KOPT-K1 (cell line): ENCODE results near the gene TNNT2.

ENCODE experiments used
- H3K27ac ChIP-seq: fragments of 200-600 bp; sonication (generic); 2 replicates; pipeline ENCODE4 v1.5.1; 2016; ENCODE audit warnings: antibody characterized with exemption, mild to moderate bottlenecking, low read depth, low read length; ENCODE audit not compliant: poor library complexity, severe bottlenecking
- H3K36me3 ChIP-seq: fragments of 200-600 bp; sonication (generic); 2 replicates; pipeline ENCODE4 v1.5.1; 2017; ENCODE audit warnings: antibody characterized with exemption, mild to moderate bottlenecking, low read length, moderate library complexity; ENCODE audit not compliant: insufficient read depth
- H3K9me3 ChIP-seq: fragments of 200-600 bp; sonication (generic); 2 replicates; pipeline ENCODE4 v1.5.1; 2017; ENCODE audit warnings: antibody characterized with exemption, low read length, mild to moderate bottlenecking; ENCODE audit not compliant: insufficient read depth, poor library complexity, severe bottlenecking

The TNNT2 gene

GRCh38 chr1:201330541-201330940 is 46.9 kb downstream of the TNNT2 start:
- Histone ChIP-seq H3K9me3 (no peaks in the 10 kb centered on the region), H3K27ac (peak overlapping the region; percentile 16), H3K36me3 (no peaks in the 10 kb centered on the region)

GRCh38 chr1:201329801-201330200 is 47.7 kb downstream of the TNNT2 start:
- Histone ChIP-seq H3K27ac (no peak overlapping the region), H3K36me3 (no peaks in the 10 kb centered on the region), H3K9me3 (no peaks in the 10 kb centered on the region)

DNA sequence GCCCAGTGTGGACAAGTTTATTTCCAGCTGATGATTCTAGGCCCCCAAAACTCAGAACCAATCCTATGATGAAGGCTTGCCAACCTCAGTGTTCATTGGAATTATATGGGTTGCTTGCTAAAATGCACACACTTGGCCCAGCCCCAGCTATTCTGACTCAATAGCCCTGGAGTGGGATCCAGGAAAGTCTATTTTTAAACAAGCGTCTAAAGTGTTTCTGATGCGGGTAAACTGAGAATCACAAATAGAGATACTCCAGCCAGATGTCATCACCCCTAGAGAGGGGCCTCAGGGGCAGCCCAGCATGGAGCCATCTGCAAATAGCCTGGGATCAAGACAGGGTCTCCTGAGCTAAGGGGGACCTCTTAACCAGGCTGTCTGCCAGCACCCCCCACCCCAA is 48.2 kb downstream of the TNNT2 start:
- H3K27ac ChIP-seq: no peak overlapping the region
- no peaks in the 10 kb centered on the region for H3K9me3 ChIP-seq
- H3K36me3 ChIP-seq: no peaks in the 10 kb centered on the region

- Histone ChIP-seq H3K9me3 (no peaks in the 10 kb centered on the region), H3K36me3 (no peaks in the 10 kb centered on the region), H3K27ac (no peak overlapping the region)
Measured at GRCh38 chr1:201328576-201328975, 48.9 kb downstream of the TNNT2 start.

DNA sequence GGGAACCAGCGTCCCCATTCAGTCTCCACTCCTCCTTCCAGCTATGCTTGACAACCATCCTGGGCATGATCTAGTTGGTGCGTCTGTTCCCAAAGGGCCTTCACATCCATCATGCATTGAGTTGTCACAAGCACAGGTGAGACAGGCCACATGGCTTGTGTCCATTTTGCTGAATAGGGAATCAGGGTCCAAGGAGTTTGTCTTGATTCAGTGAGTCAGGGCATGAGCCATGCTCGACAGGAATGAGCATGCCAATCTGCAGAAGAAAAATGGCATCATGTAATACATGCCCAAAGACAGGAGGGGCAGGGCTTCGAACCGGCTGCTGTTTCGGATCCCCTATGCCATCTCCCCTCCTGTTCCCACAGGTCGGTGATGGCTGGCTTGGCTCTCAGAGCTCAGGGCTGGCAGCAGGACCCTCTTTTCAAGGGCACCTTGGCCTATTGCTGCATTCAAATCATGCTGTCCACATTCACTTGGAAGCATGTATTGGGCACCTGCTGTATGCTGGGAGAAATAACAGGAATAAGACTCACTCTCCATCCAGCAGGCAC is 49.7 kb downstream of the TNNT2 start:
- Histone ChIP-seq H3K36me3 (no peaks in the 10 kb centered on the region), H3K27ac (no peak overlapping the region), H3K9me3 (no peaks in the 10 kb centered on the region)

DNA sequence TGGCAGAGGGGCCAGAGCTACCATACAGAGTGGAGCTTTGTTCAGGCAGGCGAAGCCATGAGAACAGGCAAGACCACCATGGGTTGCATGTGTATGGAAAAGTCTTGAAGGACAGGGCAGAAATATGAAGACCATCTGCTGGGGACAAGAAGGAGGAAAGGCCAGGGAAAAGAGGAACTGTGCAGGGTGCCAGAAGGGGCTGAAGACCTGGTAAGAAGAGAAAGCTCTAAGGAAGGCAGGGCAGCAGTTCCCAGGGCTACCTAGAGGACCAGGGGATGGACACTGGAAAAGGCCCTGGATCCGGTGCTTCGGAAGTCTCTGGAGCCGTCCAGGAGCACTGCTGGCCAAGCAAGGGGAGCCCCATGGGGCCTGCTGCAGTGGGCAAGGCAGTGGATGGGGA is 50.8 kb downstream of the TNNT2 start:
- Histone ChIP-seq H3K27ac (no peak overlapping the region), H3K36me3 (no peaks in the 10 kb centered on the region), H3K9me3 (no peaks in the 10 kb centered on the region)

- H3K9me3 ChIP-seq: no peaks in the 10 kb centered on the region
- no peak overlapping the region for H3K27ac ChIP-seq
- H3K36me3 ChIP-seq: no peaks in the 10 kb centered on the region
Measured at GRCh38 chr1:201325678-201326060, 51.8 kb downstream of the TNNT2 start.

DNA sequence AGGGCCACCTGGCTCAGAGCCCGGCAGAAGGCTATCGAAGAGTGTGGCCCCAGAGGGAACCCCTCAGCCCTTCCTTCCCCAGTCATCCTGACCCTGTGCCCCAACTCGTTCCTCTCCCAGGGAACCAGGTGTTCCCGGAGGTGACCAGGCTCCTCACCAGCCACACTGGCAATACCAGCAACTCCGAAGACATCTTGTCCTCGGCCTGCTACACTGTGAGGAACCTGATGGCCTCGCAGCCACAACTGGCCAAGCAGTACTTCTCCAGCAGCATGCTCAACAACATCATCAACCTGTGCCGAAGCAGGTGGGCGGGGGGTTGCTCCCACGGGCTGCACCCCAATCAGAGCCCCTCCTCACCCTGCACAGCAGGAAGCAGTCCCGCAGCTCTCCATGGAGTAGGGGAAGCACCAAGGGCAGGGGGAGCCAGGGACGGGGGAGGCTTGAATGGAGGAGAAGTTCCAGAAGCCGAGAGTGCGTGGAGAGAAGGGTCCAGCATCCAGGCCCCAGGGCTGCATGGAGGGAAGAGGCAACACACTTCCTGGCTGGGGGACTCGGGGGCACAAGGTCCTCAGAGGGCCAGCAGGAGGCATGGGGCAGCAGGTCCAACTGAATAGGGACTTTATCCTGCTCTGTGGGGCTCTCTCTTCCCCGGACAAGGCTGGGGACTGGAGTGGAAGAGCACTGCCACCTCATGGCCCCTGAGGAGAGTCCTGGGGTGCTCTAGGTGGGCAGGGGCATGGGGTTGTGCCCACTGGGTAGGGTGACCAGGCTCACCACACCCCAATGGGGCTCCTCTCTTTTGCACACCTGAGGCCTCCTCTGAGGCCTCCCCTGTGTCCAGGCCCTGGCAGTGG is 52.4 kb downstream of the TNNT2 start:
- no peaks in the 10 kb centered on the region for H3K9me3 ChIP-seq
- no peaks in the 10 kb centered on the region for H3K36me3 ChIP-seq
- no peak overlapping the region for H3K27ac ChIP-seq

DNA sequence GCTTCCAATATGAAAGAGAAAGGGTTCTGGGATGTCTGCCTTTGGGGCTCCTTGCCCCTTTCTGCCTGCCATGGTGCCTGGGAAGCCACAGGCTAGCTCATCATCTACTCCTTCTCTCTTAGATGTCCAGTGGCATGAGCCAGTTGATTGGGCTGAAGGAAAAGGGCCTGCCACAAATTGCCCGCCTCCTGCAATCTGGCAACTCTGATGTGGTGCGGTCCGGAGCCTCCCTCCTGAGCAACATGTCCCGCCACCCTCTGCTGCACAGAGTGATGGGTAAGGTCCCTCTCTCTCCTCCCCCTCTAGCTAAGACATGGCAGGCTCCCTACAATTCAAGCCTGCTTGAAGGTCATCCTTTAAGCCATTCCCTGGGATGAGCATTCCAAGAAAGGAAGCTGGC is 53.2 kb downstream of the TNNT2 start:
- Histone ChIP-seq H3K9me3 (no peaks in the 10 kb centered on the region), H3K36me3 (no peaks in the 10 kb centered on the region), H3K27ac (no peak overlapping the region)

- H3K36me3 ChIP-seq: no peaks in the 10 kb centered on the region
Measured at GRCh38 chr1:201322653-201323510, 54.6 kb downstream of the TNNT2 start.

DNA sequence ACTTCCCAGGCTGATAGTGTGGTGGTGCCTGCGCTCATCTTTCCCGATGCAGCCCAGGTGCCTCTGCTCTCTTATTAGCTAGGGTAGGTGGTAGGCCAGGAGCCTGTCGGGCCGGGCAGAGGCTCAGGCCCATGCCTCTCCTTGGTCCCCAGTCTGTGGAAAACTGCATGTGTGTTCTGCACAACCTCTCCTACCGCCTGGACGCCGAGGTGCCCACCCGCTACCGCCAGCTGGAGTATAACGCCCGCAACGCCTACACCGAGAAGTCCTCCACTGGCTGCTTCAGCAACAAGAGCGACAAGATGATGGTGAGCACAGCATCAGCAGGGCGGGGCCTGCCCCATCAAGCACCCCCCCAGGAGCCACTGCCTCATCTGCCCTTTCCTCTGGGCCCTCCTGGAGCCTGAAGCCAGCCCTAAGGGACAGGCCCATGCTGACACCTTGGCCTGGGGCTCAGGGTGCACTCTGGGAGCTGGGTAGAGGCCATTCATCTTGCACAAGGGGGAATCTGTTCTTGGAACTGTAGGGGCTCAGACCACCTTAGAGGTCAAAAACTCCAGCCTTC is 55.6 kb downstream of the TNNT2 start:
- Histone ChIP-seq H3K27ac (no peak overlapping the region), H3K36me3 (no peaks in the 10 kb centered on the region), H3K9me3 (no peaks in the 10 kb centered on the region)

More at GRCh38 chr1:201322653-201323510, 54.6 kb downstream of the TNNT2 start:
- Histone ChIP-seq H3K9me3 (no peaks in the 10 kb centered on the region), H3K27ac (no peak overlapping the region)

GRCh38 chr1:201320168-201320788 is 57.2 kb downstream of the TNNT2 start:
- H3K36me3 ChIP-seq: no peaks in the 10 kb centered on the region
- H3K27ac ChIP-seq: no peak overlapping the region
- no peaks in the 10 kb centered on the region for H3K9me3 ChIP-seq

DNA sequence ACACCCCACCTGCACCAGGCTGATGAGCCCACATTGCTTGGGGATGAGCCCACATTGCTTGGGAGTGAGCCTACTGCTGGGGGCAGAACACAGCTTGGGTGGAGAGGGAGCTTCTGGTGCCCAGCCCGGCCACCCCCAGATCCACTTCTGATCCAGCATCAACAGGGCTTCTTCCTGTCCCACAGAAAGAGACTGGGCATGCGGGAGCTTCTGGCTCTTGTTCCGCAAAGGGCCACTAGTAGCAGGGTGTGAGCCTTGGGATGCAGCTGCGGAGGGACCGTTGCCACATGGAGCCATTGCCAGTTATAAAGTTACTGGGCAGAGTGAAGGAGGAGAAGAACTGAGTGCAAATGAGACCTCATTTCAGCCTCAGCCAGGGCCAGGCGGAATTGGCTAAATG is 57.8 kb downstream of the TNNT2 start:
- Histone ChIP-seq H3K36me3 (no peaks in the 10 kb centered on the region), H3K27ac (no peak overlapping the region)

DNA sequence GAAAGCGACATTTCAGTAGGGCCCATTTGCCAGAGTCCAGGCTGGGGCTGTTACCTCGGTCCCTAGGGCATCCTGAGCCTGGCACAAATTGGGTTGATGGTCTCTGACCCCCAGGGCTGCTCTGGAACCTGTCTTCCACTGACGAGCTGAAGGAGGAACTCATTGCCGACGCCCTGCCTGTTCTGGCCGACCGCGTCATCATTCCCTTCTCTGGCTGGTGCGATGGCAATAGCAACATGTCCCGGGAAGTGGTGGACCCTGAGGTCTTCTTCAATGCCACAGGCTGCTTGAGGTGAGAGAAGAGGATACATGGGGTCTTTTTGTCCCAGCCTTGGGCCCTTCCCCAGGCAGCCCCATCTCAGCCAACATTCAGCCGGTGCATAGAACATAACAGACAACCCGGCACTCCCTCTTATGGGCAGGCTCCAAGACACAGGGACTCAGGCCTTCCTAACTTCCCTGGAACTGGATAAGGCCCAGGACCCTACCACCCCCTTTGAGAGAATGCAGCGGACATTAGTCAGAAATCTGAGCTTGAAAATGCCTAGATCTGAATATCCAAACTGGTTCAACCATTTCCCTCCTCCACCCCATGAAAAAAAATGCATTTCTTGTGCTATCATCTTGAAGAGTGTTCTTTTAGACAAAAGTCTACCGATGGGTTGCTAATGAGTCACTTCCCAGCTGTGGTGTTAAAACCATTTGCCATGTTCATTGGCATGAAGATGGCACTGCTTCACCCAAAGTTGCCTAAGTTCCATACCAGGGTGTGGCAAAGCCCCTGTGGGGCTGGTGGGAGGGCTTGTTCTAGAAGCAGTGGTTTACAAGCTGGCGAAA is 58.8 kb downstream of the TNNT2 start:
- no peaks in the 10 kb centered on the region for H3K9me3 ChIP-seq
- no peak overlapping the region for H3K27ac ChIP-seq
- H3K36me3 ChIP-seq: no peaks in the 10 kb centered on the region

More for the DNA sequence above, 57.8 kb downstream of the TNNT2 start:
- H3K9me3 ChIP-seq: no peaks in the 10 kb centered on the region
